Progenitor cell of endocrine pancreas (in vitro differentiated cells): ENCODE results near the gene NFKB2. TPM values are rescaled to one million over a fixed set of nuclear protein-coding genes. Genes with fewer than 3 reads are reported as not detected.

ENCODE experiments used
- DNase-seq: peaks from one replicate; pipeline ENCODE4 v3.0.0; 2021; ENCODE audit warnings: low spot score; ENCODE audit not compliant: unreplicated experiment
- H3K27ac Mint-ChIP-seq: 2 replicates; pipeline ENCODE4 v1.8.0; 2021; ENCODE audit warnings: mild to moderate bottlenecking, moderate library complexity, mixed read lengths
- H3K27me3 Mint-ChIP-seq: 2 replicates; pipeline ENCODE4 v1.8.0; 2021; ENCODE audit warnings: mixed read lengths
- H3K36me3 Mint-ChIP-seq: 2 replicates; pipeline ENCODE4 v1.8.0; 2022; ENCODE audit warnings: mixed read lengths; ENCODE audit not compliant: insufficient read depth
- H3K4me1 Mint-ChIP-seq: 2 replicates; pipeline ENCODE4 v1.8.0; 2021; ENCODE audit warnings: low read depth, mixed read lengths
- H3K4me3 Mint-ChIP-seq: 2 replicates; pipeline ENCODE4 v1.8.0; 2021; ENCODE audit warnings: low read depth, mild to moderate bottlenecking, moderate library complexity, mixed read lengths
- H3K9me3 Mint-ChIP-seq: 2 replicates; pipeline ENCODE4 v1.8.0; 2021; ENCODE audit warnings: low read depth, mixed read lengths
- total RNA-seq: library from RNA; stranded (reverse); gene quantifications from 2 replicates; pipeline ENCODE4 v1.2.1, GENCODE V29; 2021
- TF ChIP-seq, protein P1 (sequence below): fragments of 200-600 bp; sonication (generic); IDR thresholded peaks from one replicate; pipeline ENCODE4 v1.5.0; 2021; ENCODE audit warnings: antibody characterized with exemption, mild to moderate bottlenecking; ENCODE audit not compliant: unreplicated experiment

Gene NFKB2
- total RNA-seq, 1 donor from 2014 or later, result 21.6 TPM

DNA sequence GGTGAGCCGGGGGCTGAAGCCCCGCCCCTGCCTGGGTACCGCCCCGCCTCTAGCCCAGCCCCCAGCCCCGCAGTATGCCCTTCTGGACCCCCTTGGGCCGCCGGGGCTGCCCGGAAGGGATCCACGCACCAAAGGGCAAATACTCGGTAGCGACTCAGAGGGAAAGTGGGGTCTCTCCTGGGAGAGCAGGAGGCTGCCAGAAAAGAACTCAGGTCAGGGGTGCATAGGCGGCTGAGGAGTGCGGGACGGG lies 25.9 kb downstream of the NFKB2 start:
- H3K4me1 Mint-ChIP-seq, result peaks cover 16% of the 10 kb centered on the region
- peak overlapping the region; percentile 99 for H3K4me3 Mint-ChIP-seq
- no peaks in the 10 kb centered on the region for H3K36me3 Mint-ChIP-seq
- TF ChIP-seq, protein P1, sequence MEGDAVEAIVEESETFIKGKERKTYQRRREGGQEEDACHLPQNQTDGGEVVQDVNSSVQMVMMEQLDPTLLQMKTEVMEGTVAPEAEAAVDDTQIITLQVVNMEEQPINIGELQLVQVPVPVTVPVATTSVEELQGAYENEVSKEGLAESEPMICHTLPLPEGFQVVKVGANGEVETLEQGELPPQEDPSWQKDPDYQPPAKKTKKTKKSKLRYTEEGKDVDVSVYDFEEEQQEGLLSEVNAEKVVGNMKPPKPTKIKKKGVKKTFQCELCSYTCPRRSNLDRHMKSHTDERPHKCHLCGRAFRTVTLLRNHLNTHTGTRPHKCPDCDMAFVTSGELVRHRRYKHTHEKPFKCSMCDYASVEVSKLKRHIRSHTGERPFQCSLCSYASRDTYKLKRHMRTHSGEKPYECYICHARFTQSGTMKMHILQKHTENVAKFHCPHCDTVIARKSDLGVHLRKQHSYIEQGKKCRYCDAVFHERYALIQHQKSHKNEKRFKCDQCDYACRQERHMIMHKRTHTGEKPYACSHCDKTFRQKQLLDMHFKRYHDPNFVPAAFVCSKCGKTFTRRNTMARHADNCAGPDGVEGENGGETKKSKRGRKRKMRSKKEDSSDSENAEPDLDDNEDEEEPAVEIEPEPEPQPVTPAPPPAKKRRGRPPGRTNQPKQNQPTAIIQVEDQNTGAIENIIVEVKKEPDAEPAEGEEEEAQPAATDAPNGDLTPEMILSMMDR, result no peak
- no peaks in the 10 kb centered on the region for H3K9me3 Mint-ChIP-seq
- no peak for DNase-seq
- peak overlapping the region; percentile 97 for H3K27ac Mint-ChIP-seq
- peaks cover 23% of the 10 kb centered on the region for H3K27me3 Mint-ChIP-seq

DNA sequence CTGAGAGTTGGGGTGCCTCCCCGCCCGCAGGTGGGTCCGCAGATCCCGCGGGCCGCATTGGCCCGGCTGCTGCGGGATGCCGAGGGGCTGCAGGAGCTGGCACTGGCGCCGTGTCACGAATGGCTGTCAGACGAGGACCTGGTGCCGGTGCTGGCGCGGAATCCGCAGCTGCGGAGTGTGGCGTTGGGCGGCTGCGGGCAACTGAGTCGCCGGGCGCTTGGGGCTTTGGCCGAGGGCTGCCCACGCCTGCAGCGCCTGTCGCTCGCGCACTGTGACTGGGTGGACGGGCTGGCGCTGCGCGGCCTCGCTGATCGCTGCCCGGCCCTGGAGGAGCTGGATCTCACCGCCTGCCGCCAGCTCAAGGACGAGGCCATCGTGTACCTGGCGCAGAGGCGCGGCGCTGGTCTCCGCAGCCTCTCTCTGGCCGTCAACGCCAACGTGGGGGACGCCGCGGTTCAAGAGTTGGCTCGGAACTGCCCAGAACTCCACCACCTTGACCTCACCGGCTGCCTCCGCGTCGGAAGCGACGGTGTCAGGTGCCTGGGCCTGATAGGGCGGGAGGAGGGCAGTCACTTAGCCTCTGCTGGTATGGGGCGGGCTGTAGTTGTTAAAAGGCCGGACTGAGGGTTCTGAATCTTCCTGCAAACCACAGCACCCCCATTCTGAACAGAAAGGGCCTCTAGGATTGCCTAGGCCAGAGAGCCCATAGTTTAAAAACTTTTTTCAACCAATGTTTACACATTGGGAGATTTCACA lies 26.4 kb downstream of the NFKB2 start:
- Mint-ChIP-seq H3K4me3 (peak overlapping the region; percentile 99), H3K27me3 (peaks cover 22% of the 10 kb centered on the region), H3K36me3 (no peaks in the 10 kb centered on the region), H3K27ac (peak overlapping the region; percentile 97), H3K4me1 (peaks cover 16% of the 10 kb centered on the region), H3K9me3 (no peaks in the 10 kb centered on the region)
- DNase-seq, result no peak
- TF ChIP-seq, protein P1, result no peak

DNA sequence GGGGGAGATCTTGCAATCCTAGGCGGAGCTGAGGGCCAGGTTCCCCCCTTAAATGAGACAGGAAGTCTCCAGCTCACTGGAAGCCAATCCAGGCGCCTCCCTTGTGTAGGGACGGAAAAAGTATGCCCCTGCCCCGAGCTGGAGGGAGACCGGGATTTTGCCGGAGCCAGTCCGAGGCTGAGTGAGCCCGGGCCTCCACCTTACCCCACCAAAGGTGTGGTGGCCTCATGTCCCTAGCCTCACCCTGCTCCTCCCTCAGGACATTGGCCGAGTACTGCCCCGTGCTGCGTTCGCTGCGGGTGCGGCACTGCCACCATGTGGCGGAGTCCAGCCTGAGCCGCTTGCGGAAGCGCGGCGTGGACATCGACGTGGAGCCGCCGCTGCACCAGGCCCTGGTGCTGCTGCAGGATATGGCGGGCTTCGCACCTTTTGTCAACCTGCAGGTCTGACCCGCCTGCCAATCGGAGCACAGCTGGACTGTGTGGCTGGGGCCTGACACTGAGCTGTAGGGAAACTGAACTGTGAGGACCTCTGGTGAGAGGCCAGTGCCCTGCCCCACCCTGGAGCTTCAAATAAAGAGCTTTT lies 27.1 kb downstream of the NFKB2 start:
- H3K4me3 Mint-ChIP-seq, result peak overlapping the region; percentile 99
- TF ChIP-seq, protein P1, result peak; percentile 78
- peak overlapping the region; percentile 45 for H3K27ac Mint-ChIP-seq
- H3K36me3 Mint-ChIP-seq, result no peaks in the 10 kb centered on the region
- H3K4me1 Mint-ChIP-seq, result peaks cover 16% of the 10 kb centered on the region
- DNase-seq, result peak; percentile 61
- peaks cover 15% of the 10 kb centered on the region for H3K27me3 Mint-ChIP-seq
- H3K9me3 Mint-ChIP-seq, result no peaks in the 10 kb centered on the region

DNA sequence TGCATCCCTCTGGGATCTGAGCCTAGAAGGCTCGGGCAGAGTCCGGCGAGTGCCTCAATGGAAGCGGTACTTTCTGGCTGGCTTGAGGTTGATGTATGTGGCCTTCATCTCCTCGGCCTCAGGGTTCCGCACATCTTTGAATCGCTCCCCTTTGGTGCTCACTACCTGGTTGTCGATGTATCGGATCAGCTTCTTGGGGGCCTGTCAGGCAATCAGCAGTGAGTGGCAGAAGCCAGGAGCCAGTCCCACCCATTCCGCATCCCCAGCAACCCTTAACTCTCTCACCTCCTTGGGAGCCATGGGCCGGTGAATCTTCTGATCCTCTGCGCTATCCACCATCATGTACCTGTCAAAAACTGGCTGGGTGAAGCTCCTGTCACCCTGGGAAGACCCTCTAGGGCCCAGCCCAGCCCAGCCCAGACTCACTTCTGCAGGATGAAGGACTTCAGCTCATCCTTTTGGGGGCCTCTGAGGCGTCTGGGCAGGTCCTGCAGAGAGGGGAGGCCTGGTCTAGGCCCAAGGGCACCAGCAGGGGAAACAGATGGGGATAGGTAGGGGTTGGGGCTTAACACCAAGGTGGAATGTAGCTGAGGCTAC lies 28.0 kb downstream of the NFKB2 start:
- Mint-ChIP-seq H3K4me3 (no peak overlapping the region), H3K4me1 (peaks cover 16% of the 10 kb centered on the region), H3K36me3 (no peaks in the 10 kb centered on the region), H3K27ac (no peak overlapping the region), H3K9me3 (no peaks in the 10 kb centered on the region), H3K27me3 (peaks cover 7% of the 10 kb centered on the region)
- DNase-seq, result no peak
- TF ChIP-seq, protein P1, result no peak

DNA sequence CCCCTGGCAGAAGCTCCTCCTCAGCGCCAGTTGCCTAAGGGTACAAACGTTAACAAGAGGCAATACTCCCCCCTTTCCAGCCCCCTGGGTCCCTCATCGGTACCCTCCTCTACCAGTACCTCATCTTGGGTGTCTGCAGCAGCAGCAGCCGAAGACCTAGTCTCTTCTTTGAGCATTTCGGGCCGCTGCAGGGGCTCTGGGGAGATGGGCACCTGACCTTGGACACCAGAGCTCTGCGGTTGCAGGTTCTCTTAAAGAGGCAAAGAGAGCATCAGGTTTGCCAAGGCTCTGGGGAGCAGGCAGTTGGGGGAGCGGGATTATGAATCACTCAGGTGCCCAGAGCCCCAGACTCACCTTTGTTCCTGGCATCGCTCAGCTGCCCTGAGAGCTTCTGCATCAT lies 28.6 kb downstream of the NFKB2 start:
- TF ChIP-seq, protein P1, result no peak
- H3K36me3 Mint-ChIP-seq, result no peaks in the 10 kb centered on the region
- H3K9me3 Mint-ChIP-seq, result no peaks in the 10 kb centered on the region
- H3K27ac Mint-ChIP-seq, result no peak overlapping the region
- peaks cover 2% of the 10 kb centered on the region for H3K27me3 Mint-ChIP-seq
- H3K4me3 Mint-ChIP-seq, result no peak overlapping the region
- H3K4me1 Mint-ChIP-seq, result peaks cover 12% of the 10 kb centered on the region
- no peak for DNase-seq
